Keratinocyte (primary cell): ENCODE data around the gene RHEB. TPM values are rescaled to one million over a fixed set of nuclear protein-coding genes. Genes with fewer than 3 reads are reported as not detected.

Experiments
- DNase-seq: peaks from one replicate; pipeline ENCODE4 v3.0.0-alpha.2; 2011; ENCODE audit warnings: low read depth, missing footprints, low spot score
- FAIRE-seq: peaks from 2 replicates; lab custom pipeline; 2011; peaks lifted over from hg19 to GRCh38; lab: Jason Lieb, UNC
- H2AFZ ChIP-seq: 2 replicates; pipeline ENCODE4 v1.6.0; 2012; ENCODE audit warnings: low read length, control low read depth, inconsistent platforms; ENCODE audit not compliant: control insufficient read depth
- H3K27ac ChIP-seq: 2 replicates; pipeline ENCODE4 v1.5.1; 2011; ENCODE audit warnings: low read length; ENCODE audit not compliant: control insufficient read depth, insufficient read depth
- H3K27me3 ChIP-seq: 3 replicates; pipeline ENCODE4 v1.6.0; 2011; ENCODE audit warnings: low read length; ENCODE audit not compliant: control insufficient read depth, insufficient read depth; ENCODE audit errors: extremely low read depth
- H3K36me3 ChIP-seq, 2 experiments: 2 replicates in 1 of 2; 3 replicates in 1 of 2; pipeline ENCODE4 v1.5.1; 2011; ENCODE audit warnings: low read length in 2 of 2, mild to moderate bottlenecking in 1 of 2; ENCODE audit not compliant: control insufficient read depth in 2 of 2, insufficient read depth in 2 of 2; ENCODE audit errors: extremely low read depth in 1 of 2
- H3K4me1 ChIP-seq: 3 replicates; pipeline ENCODE4 v1.5.1; 2011; ENCODE audit warnings: low read length; ENCODE audit not compliant: control insufficient read depth, insufficient read depth; ENCODE audit errors: extremely low read depth
- H3K4me2 ChIP-seq: 3 replicates; pipeline ENCODE4 v1.6.0; 2011; ENCODE audit warnings: low read depth, low read length; ENCODE audit not compliant: control insufficient read depth, insufficient read depth; ENCODE audit errors: extremely low read depth
- H3K4me3 ChIP-seq, 3 experiments: fragments of 200-600 bp in 1 of 3; sonication (generic) in 1 of 3; 2 replicates in 2 of 3; 3 replicates in 1 of 3; pipeline ENCODE4 v1.5.1; 2011 to 2016; ENCODE audit warnings: low read length in 3 of 3, mild to moderate bottlenecking in 3 of 3, control low read depth in 2 of 3, inconsistent platforms in 1 of 3, low read depth in 1 of 3, mixed read lengths in 1 of 3, mixed run types in 1 of 3, moderate library complexity in 1 of 3; ENCODE audit not compliant: control insufficient read depth in 2 of 3, insufficient read depth in 2 of 3; ENCODE audit errors: extremely low read depth in 1 of 3
- H3K79me2 ChIP-seq: 2 replicates; pipeline ENCODE4 v1.6.0; 2012; ENCODE audit warnings: low read length; ENCODE audit not compliant: control insufficient read depth, insufficient read depth
- H3K9ac ChIP-seq: 3 replicates; pipeline ENCODE4 v1.6.0; 2011; ENCODE audit warnings: low read length; ENCODE audit not compliant: control insufficient read depth, insufficient read depth; ENCODE audit errors: extremely low read depth
- H3K9me1 ChIP-seq: 3 replicates; pipeline ENCODE4 v1.6.0; 2011; ENCODE audit warnings: low read length; ENCODE audit not compliant: control insufficient read depth, insufficient read depth; ENCODE audit errors: extremely low read depth
- H3K9me3 ChIP-seq: 2 replicates; pipeline ENCODE4 v1.5.1; 2012; ENCODE audit warnings: low read depth, low read length; ENCODE audit not compliant: control insufficient read depth
- H4K20me1 ChIP-seq: 3 replicates; pipeline ENCODE4 v1.6.0; 2011; ENCODE audit warnings: low read length; ENCODE audit not compliant: control insufficient read depth, insufficient read depth; ENCODE audit errors: extremely low read depth
- CTCF ChIP-seq, 3 experiments: IDR thresholded peaks in 1 of 3; conservative IDR thresholded peaks in 1 of 3; optimal IDR thresholded peaks in 1 of 3; 2 replicates in 2 of 3; 3 replicates in 1 of 3; pipeline versions ENCODE3 to v1.5.1; 2011; ENCODE audit warnings: low read length in 3 of 3, mild to moderate bottlenecking in 3 of 3, moderate library complexity in 2 of 3, control low read depth in 1 of 3, inconsistent platforms in 1 of 3; ENCODE audit not compliant: insufficient read depth in 2 of 3; ENCODE audit errors: extremely low read depth in 1 of 3
- EZH2 ChIP-seq: IDR thresholded peaks from one replicate; pipeline ENCODE4 v1.6.1; 2012; ENCODE audit warnings: inconsistent platforms, mild to moderate bottlenecking, low read length, moderate library complexity
- dilution Hi-C: fragments of 300-500 bp; cut with MboI; formaldehyde crosslinking; loops from one replicate; pipeline ENCODE4 v1.7.0; 2020; ENCODE audit warnings: low sequenced_read_pairs; ENCODE audit not compliant: extremely low pct_ligation_motif_present
- polyA plus RNA-seq, 5 experiments: library from polyadenylated mRNA; depleted of rRNA in 3 of 5; stranded (reverse) in 3 of 5; stranded (forward) in 1 of 5; unstranded in 1 of 5; fragments of >200 nt; gene quantifications; 1 replicate in 1 of 5; 2 replicates in 3 of 5; 3 replicates in 1 of 5; pipeline versions ENCODE4 v1.2.1 to v1.2.3, GENCODE V29; 2011 to 2012; ENCODE audit warnings: missing spikeins in 2 of 5, low read depth in 1 of 5, low replicate concordance in 1 of 5

RHEB gene
- polyA plus RNA-seq, 1 donor (not counting 4 experiments of a cell fraction or from before 2014, with no cell fraction given) = 138 TPM

DNA sequence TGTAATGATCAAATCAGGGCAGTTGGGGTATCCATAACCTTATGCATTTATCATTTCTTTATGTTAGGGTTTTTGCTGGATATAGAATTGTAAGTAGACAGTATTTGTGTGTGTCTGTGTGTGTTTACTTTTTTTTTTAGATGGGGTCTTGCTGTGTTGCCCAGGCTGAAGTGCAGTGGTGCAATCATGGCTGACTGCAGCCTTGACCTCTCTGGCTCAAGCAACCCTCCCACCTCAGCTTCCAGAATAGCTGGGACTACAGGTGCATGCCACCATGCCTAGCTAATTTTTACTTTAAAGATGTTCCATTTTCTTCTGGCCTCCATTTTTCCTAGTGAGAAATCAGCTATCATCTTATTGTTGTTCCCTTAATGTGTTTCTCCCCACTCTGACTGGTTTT, 10.1 kb upstream of the RHEB start:
- dilution Hi-C loops = no loop called here
- Histone ChIP-seq H3K4me1 (no peaks in the 10 kb centered on the region), H4K20me1 (no peaks in the 10 kb centered on the region), H3K9me1 (no peaks in the 10 kb centered on the region), H3K9ac (no peak overlapping the region), H3K4me3 (no peak overlapping the region), H3K4me2 (no peak overlapping the region), H2AFZ (no peak overlapping the region), H3K9me3 (no peaks in the 10 kb centered on the region), H3K79me2 (no peaks in the 10 kb centered on the region), H3K27ac (no peak overlapping the region), H3K36me3 (no peaks in the 10 kb centered on the region), H3K27me3 (no peaks in the 10 kb centered on the region)
- TF ChIP-seq EZH2 (no peak), CTCF (optimal IDR thresholded peaks at IDR 0.05 in 1 of 3, IDR thresholded peaks at IDR 0.05 in 1 of 3, conservative IDR thresholded peaks at IDR 0.05 in 1 of 3; ENCODE audit: extremely low read depth in 1 of 3, insufficient read depth in 2 of 3, low read length in 3 of 3) (no peak)
- FAIRE-seq = no peak
- no peak for DNase-seq

GRCh38 chr7:151524845-151525244, 5.2 kb upstream of the RHEB start:
- Histone ChIP-seq H3K36me3 (no peaks in the 10 kb centered on the region), H3K9me1 (no peaks in the 10 kb centered on the region), H3K27me3 (no peaks in the 10 kb centered on the region), H3K79me2 (no peaks in the 10 kb centered on the region), H4K20me1 (no peaks in the 10 kb centered on the region), H3K4me3 (no peak overlapping the region), H2AFZ (no peak overlapping the region), H3K9ac (no peak overlapping the region), H3K9me3 (no peaks in the 10 kb centered on the region), H3K4me2 (no peak overlapping the region), H3K27ac (no peak overlapping the region), H3K4me1 (peaks cover 10% of the 10 kb centered on the region)
- dilution Hi-C loops = no loop called here
- no peak for TF ChIP-seq EZH2
- TF ChIP-seq CTCF (optimal IDR thresholded peaks at IDR 0.05 in 1 of 3, IDR thresholded peaks at IDR 0.05 in 1 of 3, conservative IDR thresholded peaks at IDR 0.05 in 1 of 3; ENCODE audit: extremely low read depth in 1 of 3, insufficient read depth in 2 of 3, low read length in 3 of 3) = no peak
- FAIRE-seq (no peak), DNase-seq (no peak)
